Spleen (tissue), 7 donors: ENCODE measurements around the gene POSTN.

Experiments
- CTCF ChIP-seq, 11 experiments: fragments of 200-600 bp in 7 of 11; fragments of 450-650 bp in 4 of 11; sonication (generic) in 4 of 11; IDR thresholded peaks in 8 of 11; conservative IDR thresholded peaks in 3 of 11; 1 replicate in 7 of 11; 2 replicates in 4 of 11; pipeline versions ENCODE4 v1.4.0 to v1.8.0; 2016 to 2021; ENCODE audit warnings: antibody characterized with exemption in 11 of 11, inconsistent platforms in 4 of 11, mild to moderate bottlenecking in 1 of 11
- POLR2AphosphoS5 ChIP-seq, 3 donors: sonication (generic); formaldehyde crosslinking; IDR thresholded peaks; one replicate each; pipeline ENCODE4 v1.5.1; 2017; ENCODE audit warnings: antibody characterized with exemption in 3 of 3
- donor health status: DM: no; HTN: no; CAD: no; lungs with moderate emphysema.
- donor health status: DM: no; HTN: no; CAD: no.
- donor health status: DM: no; HTN: no; CAD: no.

GRCh38 chr13:37515226-37515625 lies 83.3 kb downstream of the POSTN start:
- TF ChIP-seq CTCF (IDR thresholded peaks at IDR 0.05 in 8 of 11, conservative IDR thresholded peaks at IDR 0.05 in 3 of 11) (no peak), POLR2AphosphoS5 (IDR thresholded peaks at IDR 0.05) (no peak)
